ENCODE data around the gene HS6ST2.

Gene HS6ST2

GRCh38 chrX:132763528-132763927 is 194.9 kb downstream of the HS6ST2 start:
- no peak overlapping the region for H3K4me3 ChIP-seq (ENCODE audit: low read depth, low read length)
- DNase-seq (ENCODE audit: low read depth): no peak
- no peak for TF ChIP-seq CTCF (IDR thresholded peaks at IDR 0.05; ENCODE audit: insufficient read depth, low read depth, low read length, missing control alignments)

- no peak for DNase-seq (ENCODE audit: low read depth)
- TF ChIP-seq CTCF (IDR thresholded peaks at IDR 0.05; ENCODE audit: insufficient read depth, low read depth, low read length, missing control alignments): no peak
Observed at GRCh38 chrX:132758759-132759158, 199.7 kb downstream of the HS6ST2 start.

GRCh38 chrX:132757066-132757623 is 201.3 kb downstream of the HS6ST2 start:
- TF ChIP-seq CTCF (IDR thresholded peaks at IDR 0.05; ENCODE audit: insufficient read depth, low read depth, low read length, missing control alignments): no peak
- H3K4me3 ChIP-seq (ENCODE audit: low read depth, low read length): no peak overlapping the region
- DNase-seq (ENCODE audit: low read depth): no peak

More at GRCh38 chrX:132758759-132759158, 199.7 kb downstream of the HS6ST2 start:
- no peak overlapping the region for H3K4me3 ChIP-seq (ENCODE audit: low read depth, low read length)

- TF ChIP-seq CTCF (IDR thresholded peaks at IDR 0.05; ENCODE audit: insufficient read depth, low read depth, low read length, missing control alignments): no peak
- no peak for DNase-seq (ENCODE audit: low read depth)
- H3K4me3 ChIP-seq (ENCODE audit: low read depth, low read length): no peak overlapping the region
Observed at GRCh38 chrX:132756439-132756838, 202.0 kb downstream of the HS6ST2 start.

- no peak for TF ChIP-seq CTCF (IDR thresholded peaks at IDR 0.05; ENCODE audit: insufficient read depth, low read depth, low read length, missing control alignments)
- H3K4me3 ChIP-seq (ENCODE audit: low read depth, low read length): no peak overlapping the region
- no peak for DNase-seq (ENCODE audit: low read depth)
Observed at GRCh38 chrX:132751063-132751690, 207.3 kb downstream of the HS6ST2 start.

GRCh38 chrX:132750331-132751062 is 207.9 kb downstream of the HS6ST2 start:
- H3K4me3 ChIP-seq (ENCODE audit: low read depth, low read length): no peak overlapping the region
- DNase-seq (ENCODE audit: low read depth): no peak
- TF ChIP-seq CTCF (IDR thresholded peaks at IDR 0.05; ENCODE audit: insufficient read depth, low read depth, low read length, missing control alignments): no peak

Measured in GM12865 (cell line).